ENCODE data around the gene NHEJ1. TPM values are rescaled to one million over a fixed set of nuclear protein-coding genes. Genes with fewer than 3 reads are reported as not detected.

The NHEJ1 gene
- polyA plus RNA-seq, 4 donors, result 17.5 to 20.3 (median 19.8) TPM

DNA sequence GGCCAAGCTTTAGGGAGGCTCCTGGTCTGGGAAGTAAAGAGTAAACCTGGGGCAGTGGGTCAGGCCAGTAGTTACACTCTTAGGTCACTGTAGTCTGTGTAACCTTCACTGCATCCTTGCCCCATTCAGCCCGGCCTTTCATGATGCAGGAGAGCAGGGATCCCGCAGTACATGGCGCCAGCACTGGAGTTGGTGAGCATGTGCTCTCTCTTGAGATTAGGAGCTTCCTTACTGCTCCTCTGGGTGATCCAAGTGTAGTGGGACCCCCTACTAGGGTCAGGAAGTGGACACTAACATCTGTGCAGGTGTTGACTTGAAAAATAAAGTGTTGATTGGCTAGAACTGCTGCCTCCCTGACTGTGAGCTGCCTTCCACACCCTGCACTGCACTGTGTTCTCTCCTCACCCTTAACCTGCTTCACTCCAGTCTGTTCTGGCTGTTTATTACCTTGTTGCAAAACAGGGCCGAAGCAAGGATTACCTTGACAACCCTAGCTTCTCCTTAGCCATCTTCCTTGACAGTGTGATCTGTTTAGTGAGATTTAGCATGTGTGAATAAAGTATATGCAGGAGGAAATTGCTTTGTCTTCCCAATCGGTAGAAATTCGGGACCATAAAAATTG lies 22.6 kb upstream of the NHEJ1 start:
- no peak for DNase-seq (ENCODE audit: low read depth in 4 of 4, low spot score in 2 of 4)

DNA sequence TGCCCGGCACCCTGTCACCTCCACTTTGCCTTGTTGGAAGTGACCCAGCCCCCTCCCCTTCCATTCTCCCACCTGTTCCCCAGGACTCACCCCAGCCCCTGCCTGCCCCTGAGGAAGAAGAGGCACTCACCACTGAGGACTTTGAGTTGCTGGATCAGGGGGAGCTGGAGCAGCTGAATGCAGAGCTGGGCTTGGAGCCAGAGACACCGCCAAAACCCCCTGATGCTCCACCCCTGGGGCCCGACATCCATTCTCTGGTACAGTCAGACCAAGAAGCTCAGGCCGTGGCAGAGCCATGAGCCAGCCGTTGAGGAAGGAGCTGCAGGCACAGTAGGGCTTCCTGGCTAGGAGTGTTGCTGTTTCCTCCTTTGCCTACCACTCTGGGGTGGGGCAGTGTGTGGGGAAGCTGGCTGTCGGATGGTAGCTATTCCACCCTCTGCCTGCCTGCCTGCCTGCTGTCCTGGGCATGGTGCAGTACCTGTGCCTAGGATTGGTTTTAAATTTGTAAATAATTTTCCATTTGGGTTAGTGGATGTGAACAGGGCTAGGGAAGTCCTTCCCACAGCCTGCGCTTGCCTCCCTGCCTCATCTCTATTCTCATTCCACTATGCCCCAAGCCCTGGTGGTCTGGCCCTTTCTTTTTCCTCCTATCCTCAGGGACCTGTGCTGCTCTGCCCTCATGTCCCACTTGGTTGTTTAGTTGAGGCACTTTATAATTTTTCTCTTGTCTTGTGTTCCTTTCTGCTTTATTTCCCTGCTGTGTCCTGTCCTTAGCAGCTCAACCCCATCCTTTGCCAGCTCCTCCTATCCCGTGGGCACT lies 21.9 kb upstream of the NHEJ1 start:
- DNase-seq (ENCODE audit: low read depth in 4 of 4, low spot score in 2 of 4), result no peak

DNA sequence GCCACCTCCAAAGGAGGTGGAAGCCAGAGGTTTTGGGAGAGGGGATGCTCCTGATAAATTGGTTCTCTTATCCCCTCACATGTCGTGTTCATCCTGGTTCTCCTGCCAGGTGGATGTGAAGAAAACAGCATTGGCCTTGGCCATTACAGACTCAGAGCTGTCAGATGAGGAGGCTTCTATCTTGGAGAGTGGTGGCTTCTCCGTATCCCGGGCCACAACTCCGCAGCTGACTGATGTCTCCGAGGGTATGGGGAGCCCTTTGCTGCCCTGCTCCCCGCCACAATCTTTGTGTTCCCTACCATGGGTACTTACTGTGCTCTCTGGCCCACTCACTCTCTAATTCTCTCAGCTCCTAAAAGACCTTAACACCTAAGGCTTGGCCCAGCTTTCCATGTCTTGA lies 20.9 kb upstream of the NHEJ1 start:
- no peak for DNase-seq (ENCODE audit: low read depth in 4 of 4, low spot score in 2 of 4)

DNA sequence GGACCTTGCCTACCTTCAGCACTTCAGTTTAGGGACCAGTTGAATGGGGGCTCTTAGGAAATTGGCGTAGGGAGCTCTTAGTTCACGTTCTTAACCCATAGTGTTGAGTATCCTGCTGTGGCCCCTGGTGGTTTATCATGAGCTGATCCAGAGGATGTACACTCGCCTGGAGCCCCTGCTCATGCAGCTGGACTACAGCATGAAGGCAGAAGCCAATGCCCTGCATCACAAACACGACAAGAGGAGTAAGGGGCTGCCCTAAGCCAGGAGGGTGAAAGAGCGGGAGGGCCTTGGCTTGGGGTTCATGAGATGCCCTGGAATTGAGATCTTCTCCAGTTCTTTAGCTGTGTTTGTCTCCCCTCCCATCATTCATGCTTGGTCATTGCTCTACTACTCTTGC lies 20.3 kb upstream of the NHEJ1 start:
- DNase-seq (ENCODE audit: low read depth in 4 of 4, low spot score in 2 of 4), result no peak

DNA sequence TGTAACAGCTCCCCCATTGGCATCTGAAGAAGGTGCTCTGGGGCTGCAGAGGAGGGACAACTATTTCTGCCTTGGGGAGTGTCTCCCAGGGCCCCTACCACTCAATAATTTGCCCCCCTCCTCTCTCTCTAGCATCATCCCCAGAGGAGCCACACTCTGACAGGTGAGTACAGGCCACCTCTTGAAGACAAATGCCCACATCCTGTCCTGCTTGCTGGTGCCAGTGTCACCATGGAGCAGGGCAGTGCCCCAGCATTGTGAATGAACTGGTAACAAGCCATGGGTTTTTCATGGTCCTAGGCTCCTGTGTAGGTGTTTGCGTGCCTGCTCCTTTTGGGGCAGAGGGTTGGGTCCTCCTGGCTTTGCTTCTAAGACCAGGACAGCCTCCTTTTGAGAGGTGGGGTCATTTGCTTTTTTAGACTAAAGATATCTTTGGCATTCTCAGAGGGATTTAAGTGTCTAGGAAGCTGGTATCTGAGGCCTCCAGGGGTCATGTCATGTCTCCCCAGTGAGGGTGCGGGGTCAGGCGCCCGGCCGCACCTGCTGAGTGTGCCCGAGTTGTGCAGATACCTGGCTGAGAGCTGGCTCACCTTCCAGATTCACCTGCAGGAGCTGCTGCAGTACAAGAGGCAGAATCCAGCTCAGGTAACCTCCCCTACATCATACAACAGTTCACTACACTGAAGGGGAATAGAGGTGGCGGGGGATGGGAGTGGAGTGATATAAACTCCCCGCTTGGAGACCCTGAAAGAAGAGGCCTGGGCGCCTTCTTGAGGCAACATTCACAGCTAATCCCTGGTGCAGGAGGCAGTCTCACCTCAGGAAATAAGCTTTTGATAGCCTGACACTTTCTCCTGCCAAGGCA lies 19.2 kb upstream of the NHEJ1 start:
- DNase-seq (ENCODE audit: low read depth in 4 of 4, low spot score in 2 of 4), result no peak

DNA sequence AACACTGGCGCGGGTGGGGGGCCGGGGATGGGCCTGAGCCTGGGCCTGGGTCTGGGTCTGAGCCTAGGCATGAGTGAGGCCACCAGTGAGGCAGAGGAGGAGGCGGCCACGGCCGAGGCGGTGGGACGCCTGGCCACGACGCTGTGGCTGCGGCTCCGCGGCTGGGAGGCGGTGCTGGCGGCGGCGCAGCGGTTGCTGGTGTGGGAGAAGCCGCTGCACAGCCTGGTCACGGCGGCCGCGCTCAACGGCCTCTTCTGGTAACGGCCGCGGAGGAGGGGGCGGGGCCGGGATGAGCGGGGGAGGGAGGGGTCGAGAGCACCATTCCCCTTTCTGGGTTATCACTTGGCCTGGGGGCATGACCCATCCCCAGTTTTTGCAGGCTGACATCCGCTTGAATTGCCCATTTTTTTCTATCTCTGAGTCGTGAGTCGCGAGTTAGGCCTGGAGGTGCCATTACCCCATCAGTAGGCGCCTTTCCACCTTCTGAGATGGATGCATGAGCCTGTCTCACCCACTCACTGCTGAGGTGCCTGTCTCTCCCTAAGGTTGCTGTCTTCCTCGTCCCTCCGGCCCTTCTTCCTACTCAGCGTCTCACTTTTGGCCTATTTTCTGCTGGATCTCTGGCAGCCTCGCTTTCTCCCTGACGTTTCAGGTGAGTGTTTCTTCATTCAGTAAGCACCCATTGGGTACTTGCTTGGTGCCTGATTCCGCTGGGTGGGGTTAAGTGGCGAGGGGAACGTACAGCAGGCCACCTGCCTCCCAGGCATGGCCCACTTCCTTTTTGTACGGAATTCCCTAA lies 18.0 kb upstream of the NHEJ1 start:
- peak in 2 of 4 donors; percentile 7 to 8 for DNase-seq (ENCODE audit: low read depth in 4 of 4, low spot score in 2 of 4)

DNA sequence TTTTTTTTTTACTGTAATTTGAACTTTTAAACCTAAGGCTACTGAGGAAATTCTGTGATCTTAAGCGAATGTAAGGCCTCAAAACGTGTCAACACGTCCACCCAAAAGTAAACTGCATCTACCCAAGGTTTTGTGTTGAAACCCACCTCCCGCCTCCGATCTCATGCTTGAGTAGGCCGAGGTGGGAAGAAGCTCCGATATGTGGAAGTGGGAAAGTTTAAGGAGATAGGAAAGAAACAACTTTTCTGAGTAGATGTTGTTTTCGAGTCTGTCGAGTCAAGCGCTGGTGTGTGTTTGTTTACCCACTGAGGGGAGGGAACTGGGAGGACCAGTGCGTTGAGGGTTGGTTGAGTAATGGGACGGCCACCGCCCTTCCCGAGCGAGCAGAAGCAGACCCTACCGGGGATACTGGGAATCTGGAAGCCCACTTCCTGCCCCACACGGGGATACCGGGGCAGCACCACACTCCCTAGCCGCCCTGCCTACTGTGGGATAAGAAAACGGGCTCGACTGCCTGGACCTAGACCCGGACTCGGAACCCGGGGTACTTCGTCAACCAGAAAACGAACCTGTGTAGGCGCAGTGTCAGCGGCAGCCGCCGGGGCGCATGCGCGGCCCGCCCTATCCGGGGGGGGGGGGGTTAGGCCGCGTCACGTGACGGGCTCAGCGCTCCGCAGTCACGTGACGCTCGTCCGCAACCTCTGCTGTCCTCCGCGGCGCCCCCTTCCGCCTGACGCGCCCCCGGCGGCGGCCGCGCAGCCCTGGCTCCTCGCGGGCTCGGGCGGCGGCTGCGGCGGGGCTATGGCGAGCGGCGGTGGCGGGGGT lies 17.1 kb upstream of the NHEJ1 start, which contains the start of gene RETREG2:
Gene RETREG2, plus strand, starts transcription at position 724 of the 825 bp plus-strand sequence. Its CDS starts 78 bp downstream, at position 802.
- DNase-seq (ENCODE audit: low read depth in 4 of 4, low spot score in 2 of 4), result peak in 3 of 4 donors; percentile 55 to 92 (median 81)

DNA sequence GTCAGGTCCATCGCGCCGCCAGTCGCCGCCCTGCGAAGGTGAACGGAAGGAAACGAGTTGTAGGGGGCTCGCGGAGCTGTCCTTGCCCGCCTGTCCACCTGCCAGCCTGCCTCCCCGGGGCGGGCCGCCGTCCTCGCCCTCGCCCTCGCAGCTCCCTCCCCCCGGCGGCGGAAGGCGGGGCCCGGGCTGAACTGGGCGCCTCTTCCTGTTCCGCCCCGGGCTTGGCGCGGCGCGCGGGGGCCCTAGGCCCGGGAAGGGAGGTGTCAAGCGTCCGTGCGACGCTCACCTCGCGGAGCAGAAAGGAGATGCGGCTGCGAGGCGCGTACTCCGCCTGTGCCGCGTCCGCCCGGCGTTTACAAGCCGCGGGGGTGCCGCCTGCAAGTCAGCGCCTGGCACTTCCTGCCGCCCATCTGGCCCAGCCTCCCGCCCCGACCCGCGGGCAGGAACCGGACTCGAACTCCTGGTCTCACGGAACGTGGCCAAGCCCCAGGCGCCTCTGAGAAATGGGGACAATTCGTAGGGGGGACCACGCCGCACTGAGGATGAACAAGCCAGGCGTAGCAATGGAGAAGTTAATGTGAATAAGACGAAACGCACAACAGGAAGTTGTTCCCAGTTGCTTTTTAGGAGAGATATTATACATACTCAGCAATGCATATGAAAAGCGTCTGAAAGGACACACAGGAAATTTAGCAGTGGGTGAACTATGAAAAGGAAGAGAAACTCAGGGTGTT lies 16.4 kb upstream of the NHEJ1 start, which contains the start of gene CNPPD1:
Gene CNPPD1, minus strand, starts transcription at position 108 of the 734 bp plus-strand sequence. Its CDS starts 97 bp downstream, at position 11.
- DNase-seq (ENCODE audit: low read depth in 4 of 4, low spot score in 2 of 4), result peak in 3 of 4 donors; percentile 48 to 66 (median 61)

DNA sequence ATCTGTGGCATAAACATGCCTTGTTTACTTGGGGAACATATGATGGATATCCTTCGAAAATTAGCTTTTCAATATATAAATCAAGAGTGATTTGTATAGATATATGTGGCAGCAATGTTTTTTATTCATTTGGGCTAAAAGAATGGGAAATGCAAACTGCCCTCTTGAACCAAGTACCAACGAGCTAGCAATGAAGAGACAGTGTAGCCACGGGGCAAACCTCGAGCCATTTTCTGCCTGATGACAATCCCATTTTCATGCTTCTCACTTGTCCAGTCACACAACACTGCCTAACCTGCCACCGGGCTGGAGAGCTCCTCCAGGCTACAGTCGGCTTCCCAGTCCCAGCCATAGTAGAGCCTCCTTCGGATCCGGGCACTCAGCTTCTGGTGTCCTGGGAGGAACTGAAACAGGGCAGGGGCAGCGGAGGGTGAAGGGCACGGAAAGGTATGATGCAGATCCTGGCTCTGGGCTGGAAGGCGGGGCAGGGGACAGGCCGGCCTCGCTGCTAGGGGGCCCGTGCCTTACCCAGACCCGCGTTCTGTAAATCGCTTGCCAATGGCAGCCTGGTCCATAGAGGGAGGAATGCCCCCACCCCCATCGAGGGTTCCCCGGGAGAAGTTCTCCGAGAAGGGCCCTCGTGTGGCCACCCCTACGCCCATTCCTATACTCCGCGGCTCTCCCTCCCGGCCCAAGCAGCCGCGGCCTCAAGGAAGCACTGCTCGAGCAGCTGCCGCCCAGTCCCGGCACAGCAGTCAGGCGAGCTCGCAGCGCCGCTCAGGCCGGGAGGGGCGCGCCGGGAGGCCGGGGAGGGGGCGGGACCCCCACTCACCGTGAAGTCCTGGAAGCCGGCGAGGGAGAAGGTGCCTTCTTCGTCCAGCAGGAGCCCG lies 15.6 kb upstream of the NHEJ1 start:
- peak in 1 of 4 donors; percentile 21 for DNase-seq (ENCODE audit: low read depth in 4 of 4, low spot score in 2 of 4)

DNA sequence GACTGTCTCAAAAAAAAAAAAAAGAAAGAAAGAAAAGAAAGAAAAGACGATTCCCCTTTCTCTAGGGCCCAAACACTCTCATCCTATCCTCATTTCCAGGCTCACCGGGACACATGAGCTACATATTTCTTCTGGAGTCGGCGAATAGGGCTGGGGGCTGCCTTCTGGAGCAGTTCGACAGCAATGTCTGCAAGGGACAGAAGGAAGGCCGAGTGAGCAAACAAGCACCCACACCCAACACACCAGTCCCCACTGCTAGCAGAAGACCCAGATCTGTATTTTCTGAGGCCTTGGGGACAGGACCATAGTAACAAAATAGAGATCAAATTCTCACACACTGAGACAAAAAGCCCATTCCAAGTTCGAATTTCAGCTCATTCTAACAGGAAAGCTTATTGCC lies 14.9 kb upstream of the NHEJ1 start:
- DNase-seq (ENCODE audit: low read depth in 4 of 4, low spot score in 2 of 4), result no peak

DNA sequence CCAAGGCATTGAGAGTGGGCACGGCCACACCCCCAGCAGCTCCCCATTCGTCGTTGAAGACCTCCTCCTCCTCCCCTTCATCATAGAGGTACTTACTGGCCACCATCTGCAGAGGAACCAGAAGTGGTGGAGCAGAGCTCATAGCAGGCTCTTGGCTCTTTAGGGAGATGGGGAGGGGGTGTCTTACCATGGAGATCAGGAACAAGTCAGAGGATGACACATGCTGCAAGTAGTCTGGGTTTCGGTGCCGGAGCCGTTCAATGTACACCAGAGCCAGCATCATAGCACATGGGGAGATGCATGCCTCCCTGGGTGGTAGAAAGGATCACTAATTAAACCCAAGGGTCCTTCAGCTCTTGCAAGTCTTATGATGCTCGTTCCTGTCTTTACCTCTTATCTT lies 14.2 kb upstream of the NHEJ1 start:
- no peak for DNase-seq (ENCODE audit: low read depth in 4 of 4, low spot score in 2 of 4)

DNA sequence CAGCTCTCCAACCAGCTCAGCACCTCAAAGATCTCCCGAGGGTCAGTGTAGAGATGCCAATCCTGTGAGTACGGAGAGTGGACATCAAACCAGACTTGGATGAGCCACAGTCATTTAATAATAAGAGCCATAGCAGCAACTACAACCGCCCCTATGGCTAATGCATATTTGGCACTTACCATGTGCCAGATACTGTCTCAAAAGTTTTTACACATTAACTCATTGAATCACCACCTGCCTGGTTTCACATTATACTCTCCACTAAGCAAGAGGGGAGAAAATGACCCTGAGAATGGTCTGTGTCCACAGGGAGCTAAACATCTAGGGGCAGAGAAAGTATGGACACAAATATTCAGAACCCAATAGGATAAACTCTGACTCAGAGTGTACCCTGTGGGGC lies 13.5 kb upstream of the NHEJ1 start:
- DNase-seq (ENCODE audit: low read depth in 4 of 4, low spot score in 2 of 4), result no peak

DNA sequence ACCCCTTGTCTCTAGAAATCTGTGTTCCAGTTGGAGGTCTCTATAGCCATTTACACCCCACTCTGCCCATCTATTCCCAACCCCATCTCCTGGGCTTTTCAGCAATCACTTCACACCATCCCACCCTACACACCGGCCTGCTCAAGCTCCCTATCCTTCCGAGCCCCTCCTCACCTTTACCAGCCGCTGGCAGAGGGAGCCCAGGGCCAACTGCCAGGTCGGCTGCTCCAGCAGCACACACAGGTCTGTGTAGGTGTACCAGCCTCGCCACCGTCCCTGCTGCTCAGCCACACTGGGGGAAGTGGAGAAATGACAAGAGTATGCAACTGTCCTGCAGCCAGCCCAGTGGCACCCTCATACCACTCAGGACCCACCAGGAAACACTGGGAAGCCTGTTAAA lies 12.6 kb upstream of the NHEJ1 start:
- no peak for DNase-seq (ENCODE audit: low read depth in 4 of 4, low spot score in 2 of 4)

DNA sequence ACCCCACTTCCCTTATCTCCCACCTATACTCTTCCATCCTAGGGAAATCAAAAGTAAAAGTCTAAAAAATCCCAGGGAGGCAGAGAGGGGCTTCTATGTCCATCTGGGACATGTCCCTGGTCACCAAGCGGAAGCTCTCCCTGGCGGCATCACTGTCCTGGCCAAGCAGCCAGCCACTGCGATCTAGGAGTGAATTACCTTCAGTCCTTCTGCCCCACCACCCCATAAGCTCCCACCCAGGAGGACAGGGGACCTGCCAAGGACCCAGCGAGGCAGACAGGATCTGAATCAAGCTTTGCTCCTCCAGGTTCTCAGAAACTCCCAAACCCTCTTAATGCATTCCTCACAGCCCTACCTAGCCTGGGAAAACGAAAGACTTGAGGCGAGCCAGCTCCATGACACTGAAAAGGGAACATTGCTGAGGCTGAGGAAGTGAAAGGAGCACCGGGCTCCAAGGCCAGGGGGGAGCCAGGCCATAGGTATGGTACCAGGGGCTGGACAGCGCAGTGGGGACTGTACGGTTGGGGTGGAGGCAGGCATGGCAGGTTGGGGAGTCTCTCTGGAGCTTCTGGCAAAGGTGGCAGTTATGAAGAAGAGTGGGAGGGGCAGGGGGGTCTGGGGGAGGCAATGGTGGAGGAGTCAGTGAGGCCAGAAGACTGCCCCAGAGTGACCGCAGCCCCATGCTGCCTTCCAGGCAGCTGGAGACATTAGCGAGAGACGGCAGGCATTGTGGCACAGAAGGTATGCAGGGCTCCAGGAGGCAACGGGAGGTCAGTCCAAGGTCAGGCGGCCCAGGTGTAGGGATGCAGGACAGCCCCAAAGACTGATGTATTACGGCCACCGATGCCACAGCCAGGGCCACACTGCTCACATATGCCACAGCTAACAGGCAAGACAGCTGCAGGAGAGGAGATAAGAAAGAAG lies 11.9 kb upstream of the NHEJ1 start:
- no peak for DNase-seq (ENCODE audit: low read depth in 4 of 4, low spot score in 2 of 4)

DNA sequence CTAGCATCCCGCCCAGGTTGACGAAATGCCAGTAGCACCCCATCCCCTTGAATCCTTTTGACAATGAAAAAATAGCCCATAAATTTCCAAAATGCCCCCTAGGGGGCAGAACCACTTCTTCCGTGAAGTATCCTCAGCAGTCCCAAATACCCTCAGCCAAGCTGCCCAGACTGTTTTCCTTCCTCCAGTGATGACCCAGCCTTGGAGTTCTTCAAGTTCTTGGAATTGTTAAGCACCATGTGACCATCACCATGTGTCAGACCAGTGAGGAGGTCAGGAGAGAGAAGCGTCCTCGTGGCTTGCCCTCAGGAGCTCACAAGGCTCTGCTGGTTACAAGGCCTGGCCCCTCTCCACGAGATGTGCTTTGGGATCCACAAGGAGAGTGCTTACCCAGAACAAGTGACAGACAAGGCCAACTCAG lies 10.6 kb upstream of the NHEJ1 start:
- peak in 2 of 4 donors; percentile 8 to 31 for DNase-seq (ENCODE audit: low read depth in 4 of 4, low spot score in 2 of 4)

DNA sequence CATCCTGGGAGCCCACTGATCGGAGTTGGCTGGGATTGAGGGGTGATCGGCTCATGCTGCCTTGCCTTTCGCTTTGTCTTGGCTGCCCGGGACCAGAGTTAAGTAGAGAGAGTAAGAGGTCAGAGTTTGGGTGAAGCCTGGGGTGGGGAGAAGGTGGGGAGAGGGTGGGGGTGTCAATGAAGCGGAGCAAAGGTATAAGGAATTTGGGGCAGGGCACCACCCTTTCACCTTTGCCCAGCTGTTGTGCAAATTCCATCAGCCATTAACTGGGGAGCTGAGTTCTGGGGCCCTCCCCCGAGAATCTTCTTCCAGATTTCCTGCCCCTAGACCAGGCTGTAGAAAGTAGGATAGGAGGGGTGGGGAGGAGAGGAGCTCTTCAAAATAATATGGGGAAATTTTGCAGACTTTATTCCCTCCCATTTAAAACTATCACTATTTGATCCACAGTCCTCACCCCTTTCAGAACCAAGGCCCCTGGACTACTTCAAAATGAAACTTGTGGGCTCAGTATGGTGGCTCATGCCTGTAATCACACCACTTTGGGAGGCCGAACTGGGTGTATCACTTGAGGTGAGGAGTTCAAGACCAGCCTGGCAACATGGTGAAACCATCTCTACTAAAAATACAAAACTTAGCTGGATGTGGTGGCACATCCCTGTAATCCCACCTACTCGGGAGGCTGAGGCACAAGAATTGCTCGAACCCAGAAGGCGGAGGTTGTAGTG lies 9.5 kb upstream of the NHEJ1 start, which contains the start of gene SLC23A3:
Gene SLC23A3, minus strand, starts transcription at position 100 of the 725 bp plus-strand sequence. Its CDS starts 45 bp downstream, at position 55.
- DNase-seq (ENCODE audit: low read depth in 4 of 4, low spot score in 2 of 4), result no peak

All from left renal cortex interstitium (tissue), 4 donors.